ENCODE measurements around the gene KLHL3.

- TF ChIP-seq CTCF (IDR thresholded peaks at IDR 0.05; ENCODE audit: extremely low read depth in 1 of 2, insufficient read depth in 1 of 2, low read depth in 1 of 2, low read length in 2 of 2): no peak
- no peak for TF ChIP-seq POLR2A (IDR thresholded peaks at IDR 0.05; ENCODE audit: low read depth, low read length)
- no peak for TF ChIP-seq FOS (IDR thresholded peaks at IDR 0.05; ENCODE audit: borderline replicate concordance, insufficient read depth, low read length)
- TF ChIP-seq POLR2AphosphoS5 (IDR thresholded peaks at IDR 0.05; ENCODE audit: insufficient read depth, low read depth, low read length): no peak
- TF ChIP-seq EZH2 (IDR thresholded peaks at IDR 0.05; ENCODE audit: borderline replicate concordance, low read depth, low read length, severe bottlenecking): no peak
Measured at GRCh38 chr5:137638841-137639240, 97.0 kb downstream of the KLHL3 start.

Measured in endothelial cell of umbilical vein (primary cell).